HCT116 (cell line): ENCODE measurements around the gene FAM13A. TPM values are rescaled to one million over a fixed set of nuclear protein-coding genes. Genes with fewer than 3 reads are reported as not detected.

ENCODE experiments used
- ATAC-seq: fragments of 200-7000 bp; cut with Tn5 transposase; 2 replicates; pipeline ENCODE4 v1.9.1; 2020; ENCODE audit warnings: mild to moderate bottlenecking, moderate library complexity
- BruUV-seq: library from RNA; stranded (reverse); fragments of 400-500 nt; replicated peaks from 2 replicates; lab custom pipeline; 2021; lab: Mats Ljungman, UMichigan
- CTCF ChIA-PET: fragments of 300-600 bp; sonication (Branson Sonifier 250); formaldehyde crosslinking; loops from one replicate; lab custom pipeline; 2021; ENCODE audit warnings: antibody characterized with exemption; lab: Charles Lee
- POLR2A ChIA-PET: fragments of 300-600, 350-600 bp; sonication (Branson Sonifier 250); formaldehyde crosslinking; loops from one replicate; lab custom pipeline; 2021; ENCODE audit warnings: antibody characterized with exemption; lab: Charles Lee
- RAD21 ChIA-PET, 2 experiments: fragments of 300-600 bp; sonication (Branson Sonifier 250); formaldehyde crosslinking; loops; one replicate each; lab custom pipeline; 2023; ENCODE audit warnings: low total read pairs in 2 of 2; ENCODE audit not compliant: uncharacterized antibody in 2 of 2, unreplicated experiment in 2 of 2, low non-redundant PET in 1 of 2; lab: Charles Lee
- DNase-seq: peaks from one replicate; pipeline ENCODE4 v3.0.0-alpha.2; 2010; ENCODE audit warnings: low read depth, low spot score
- H2AFZ ChIP-seq: fragments of 200-600 bp; shearing (Covaris generic), sonication (generic); 2 replicates; pipeline ENCODE4 v1.6.1; 2017; ENCODE audit warnings: low read depth, mixed run types, mixed read lengths, antibody characterized with exemption, low read length; ENCODE audit not compliant: poor library complexity, severe bottlenecking
- H3K27ac ChIP-seq: 2 replicates; pipeline ENCODE4 v1.5.1; 2012; ENCODE audit warnings: low read depth, low read length
- H3K27me3 ChIP-seq: fragments of 200-600 bp; sonication (generic); 2 replicates; pipeline ENCODE4 v1.6.1; 2016; ENCODE audit warnings: mixed run types, low read length, mixed read lengths; ENCODE audit not compliant: insufficient read depth
- H3K36me3 ChIP-seq, 2 experiments: fragments of 200-500 bp in 1 of 2; fragments of 200-600 bp in 1 of 2; sonication (Bioruptor generic) in 1 of 2; sonication (generic) in 1 of 2; 2 replicates each; pipeline versions ENCODE4 v1.5.1 to v1.6.1; 2014 to 2016; ENCODE audit warnings: low read length in 2 of 2, inconsistent platforms in 1 of 2, mixed read lengths in 1 of 2, mixed run types in 1 of 2; ENCODE audit not compliant: insufficient read depth in 2 of 2, control insufficient read depth in 1 of 2
- H3K4me1 ChIP-seq, 2 experiments: fragments of 200-600 bp in 1 of 2; sonication (generic) in 1 of 2; 2 replicates each; pipeline versions ENCODE4 v1.5.1 to v1.6.1; 2012 to 2017; ENCODE audit warnings: low read length in 2 of 2, inconsistent platforms in 1 of 2, mild to moderate bottlenecking in 1 of 2, mixed read lengths in 1 of 2, mixed run types in 1 of 2, moderate library complexity in 1 of 2; ENCODE audit not compliant: insufficient read depth in 2 of 2, control insufficient read depth in 1 of 2
- H3K4me2 ChIP-seq: fragments of 200-600 bp; sonication (generic); 2 replicates; pipeline ENCODE4 v1.6.1; 2017; ENCODE audit warnings: mixed run types, low read length, mixed read lengths
- H3K4me3 ChIP-seq, 2 experiments: fragments of 200-600 bp in 1 of 2; sonication (generic) in 1 of 2; replicated peaks in 1 of 2; 2 replicates each; pipeline ENCODE4 v1.5.1; 2011 to 2016; ENCODE audit warnings: low read length in 2 of 2, control low read depth in 1 of 2, low read depth in 1 of 2, mild to moderate bottlenecking in 1 of 2, mixed read lengths in 1 of 2, mixed run types in 1 of 2
- H3K79me2 ChIP-seq: fragments of 200-600 bp; sonication (generic); 2 replicates; pipeline ENCODE4 v1.6.1; 2017; ENCODE audit warnings: mild to moderate bottlenecking, mixed run types, low read length, moderate library complexity, mixed read lengths; ENCODE audit not compliant: insufficient read depth
- H3K9ac ChIP-seq: fragments of 200-600 bp; sonication (generic); 2 replicates; pipeline ENCODE4 v1.6.1; 2016; ENCODE audit warnings: low read length, mixed read lengths
- H3K9me2 ChIP-seq: fragments of 200-600 bp; sonication (generic), shearing (Covaris generic); 2 replicates; pipeline ENCODE4 v1.6.1; 2017; ENCODE audit warnings: mixed run types, mild to moderate bottlenecking, moderate library complexity; ENCODE audit not compliant: insufficient read depth
- H3K9me3 ChIP-seq, 2 experiments: fragments of 200-500 bp in 1 of 2; fragments of 200-600 bp in 1 of 2; sonication (Bioruptor generic) in 1 of 2; sonication (generic) in 1 of 2; 2 replicates each; pipeline ENCODE4 v1.6.1; 2014 to 2017; ENCODE audit warnings: low read length in 2 of 2, mixed read lengths in 2 of 2, inconsistent platforms in 1 of 2, low read depth in 1 of 2, mild to moderate bottlenecking in 1 of 2, mixed run types in 1 of 2, moderate library complexity in 1 of 2; ENCODE audit not compliant: control insufficient read depth in 1 of 2, insufficient read depth in 1 of 2
- H4K20me1 ChIP-seq: fragments of 200-600 bp; sonication (generic), shearing (Covaris generic); 2 replicates; pipeline ENCODE4 v1.6.1; 2017; ENCODE audit warnings: mixed run types, mild to moderate bottlenecking, moderate library complexity; ENCODE audit not compliant: insufficient read depth
- ATF3 ChIP-seq: IDR thresholded peaks from 2 replicates; pipeline ENCODE4 v1.6.1; 2012
- CBX3 ChIP-seq: IDR thresholded peaks from 2 replicates; pipeline ENCODE4 v1.6.1; 2012; ENCODE audit warnings: low read depth
- EZH2 ChIP-seq: fragments of 200-600 bp; sonication (generic); IDR thresholded peaks from 2 replicates; pipeline ENCODE4 v1.6.1; 2017; ENCODE audit warnings: antibody characterized with exemption, mixed run types
- MAX ChIP-seq: IDR thresholded peaks from 2 replicates; pipeline ENCODE4 v1.6.1; 2012
- RAD21 ChIP-seq: IDR thresholded peaks from 2 replicates; pipeline ENCODE4 v1.6.1; 2012; ENCODE audit warnings: low read depth, mild to moderate bottlenecking
- SIN3A ChIP-seq: IDR thresholded peaks from 2 replicates; pipeline ENCODE4 v1.6.1; 2012; ENCODE audit warnings: low read depth
- ZBTB33 ChIP-seq: IDR thresholded peaks from 2 replicates; pipeline ENCODE4 v1.6.1; 2011; ENCODE audit warnings: mild to moderate bottlenecking, low read length, moderate library complexity; ENCODE audit not compliant: insufficient replicate concordance; ENCODE audit errors: extremely low read depth
- ZFX ChIP-seq: fragments of 450-650 bp; IDR thresholded peaks from 2 replicates; pipeline ENCODE4 v1.6.1; 2017
- ZNF274 ChIP-seq: fragments of 200-500 bp; sonication (Bioruptor generic); IDR thresholded peaks from 2 replicates; pipeline ENCODE4 v1.6.1; 2014; ENCODE audit warnings: mild to moderate bottlenecking, low read depth, low read length, inconsistent platforms
- intact Hi-C: fragments of 100-400 bp; cut with micrococcal nuclease; formaldehyde crosslinking; loops from 2 replicates; pipeline ENCODE4 v1.10.0; 2022
- total RNA-seq: library from RNA; stranded (reverse); gene quantifications from one replicate; pipeline ENCODE4 v1.2.1, GENCODE V29; 2021; ENCODE audit not compliant: unreplicated experiment

FAM13A gene
- total RNA-seq, 1 experiment from 2014 or later, result 17.2 TPM

- BruUV-seq, result no TSS peak
- H3K4me3 ChIP-seq, result no peak overlapping the region
- ATAC-seq (no peak), DNase-seq (no peak)
- no peaks in the 10 kb centered on the region for H3K9me3 ChIP-seq
- intact Hi-C loops, result no loop called here
- no peak overlapping the region for H3K9ac ChIP-seq
- ChIA-PET RAD21 (no interaction called here), POLR2A (no interaction called here), CTCF (no interaction called here)
- no peaks in the 10 kb centered on the region for H3K27me3 ChIP-seq
- H3K4me2 ChIP-seq, result no peak overlapping the region
- no peak overlapping the region for H3K27ac ChIP-seq
- H3K36me3 ChIP-seq, result no peaks in the 10 kb centered on the region
- no peak overlapping the region for H2AFZ ChIP-seq
- H3K4me1 ChIP-seq, result peaks cover 0 to 8% of the 10 kb centered on the region in 2 experiments; a peak in 2 of 4 replicates
- H3K79me2 ChIP-seq, result no peaks in the 10 kb centered on the region
- no peaks in the 10 kb centered on the region for H4K20me1 ChIP-seq
- no peaks in the 10 kb centered on the region for H3K9me2 ChIP-seq
- TF ChIP-seq ATF3, result no peak
Observed at GRCh38 chr4:89000382-89000781, 56.6 kb downstream of the FAM13A start.

GRCh38 chr4:88999392-88999930 lies 57.5 kb downstream of the FAM13A start:
- BruUV-seq, result no TSS peak
- Histone ChIP-seq H4K20me1 (no peaks in the 10 kb centered on the region), H3K4me3 (no peak overlapping the region), H3K9me3 (no peaks in the 10 kb centered on the region), H3K9ac (no peak overlapping the region), H3K27me3 (no peaks in the 10 kb centered on the region), H3K4me1 (peaks cover 0 to 8% of the 10 kb centered on the region in 2 experiments; a peak in 2 of 4 replicates), H3K79me2 (no peaks in the 10 kb centered on the region), H3K36me3 (no peaks in the 10 kb centered on the region), H3K9me2 (no peaks in the 10 kb centered on the region), H2AFZ (no peak overlapping the region), H3K4me2 (no peak overlapping the region), H3K27ac (no peak overlapping the region)
- ATAC-seq (no peak), DNase-seq (no peak)
- TF ChIP-seq ATF3 (no peak), ZNF274 (no peak), RAD21 (no peak), MAX (no peak), SIN3A (no peak), ZFX (no peak), ZBTB33 (no peak), EZH2 (no peak), CBX3 (no peak)
- intact Hi-C loops, result no loop called here
- CTCF ChIA-PET, result no interaction called here
- RAD21 ChIA-PET, result no interaction called here
- POLR2A ChIA-PET, result no interaction called here
